ENCODE measurements around the gene CNTN4. TPM values are rescaled to one million over a fixed set of nuclear protein-coding genes. Genes with fewer than 3 reads are reported as not detected.

Gene CNTN4
- total and polyA plus RNA-seq, 4 donors: 1.2 to 3.8 (median 2.6) TPM

DNA sequence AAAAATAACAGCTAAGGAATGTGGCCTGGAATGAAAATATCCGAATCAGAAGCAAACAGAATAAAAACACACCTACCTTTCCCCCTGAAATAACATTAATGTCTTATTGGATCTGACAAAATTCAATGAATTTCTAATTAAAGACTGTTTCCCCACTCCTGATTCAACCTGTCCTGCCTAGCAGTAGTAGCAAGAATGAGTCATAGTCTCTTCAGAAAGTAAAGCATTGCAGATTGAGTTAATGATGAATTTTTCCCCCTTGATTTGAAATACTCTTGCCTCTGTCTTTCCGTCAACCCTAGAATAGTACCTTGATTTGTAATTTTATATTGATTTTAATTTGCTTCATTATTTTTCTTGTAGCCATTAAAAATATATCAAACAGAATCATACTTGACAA, 212.4 kb downstream of the CNTN4 start:
- H3K27me3 ChIP-seq (ENCODE audit: control insufficient read depth in 4 of 4, insufficient read depth in 4 of 4, low read length in 3 of 4): no peaks in the 10 kb centered on the region
- no peaks in the 10 kb centered on the region for H3K36me3 ChIP-seq (ENCODE audit: control insufficient read depth in 4 of 4, insufficient read depth in 3 of 4, low read depth in 1 of 4, low read length in 3 of 4)
- no peaks in the 10 kb centered on the region for H3K4me1 ChIP-seq (ENCODE audit: control insufficient read depth in 4 of 4, insufficient read depth in 4 of 4, low read length in 3 of 4)
- 62% methylated on average over 2 of the region's 2 CpGs for WGBS
- H3K4me3 ChIP-seq (ENCODE audit: low read depth in 1 of 3, low read length in 3 of 3): no peak overlapping the region
- H3K9ac ChIP-seq (ENCODE audit: low read depth in 1 of 2, low read length in 2 of 2): no peak overlapping the region
- TF ChIP-seq FOXA2 (IDR thresholded peaks at IDR 0.05): no peak
- no peak for TF ChIP-seq RXRA (IDR thresholded peaks at IDR 0.05)
- no peak for TF ChIP-seq RAD21 (IDR thresholded peaks at IDR 0.05)
- TF ChIP-seq GABPA (IDR thresholded peaks at IDR 0.05 in 1 of 2, conservative IDR thresholded peaks at IDR 0.05 in 1 of 2): no peak
- no peak for TF ChIP-seq HNF4A (conservative IDR thresholded peaks at IDR 0.05)
- no peak for TF ChIP-seq YY1 (IDR thresholded peaks at IDR 0.05)
- TF ChIP-seq NR2F2 (IDR thresholded peaks at IDR 0.05): no peak
- TF ChIP-seq HNF4G (IDR thresholded peaks at IDR 0.05): no peak
- TF ChIP-seq, protein P1, sequence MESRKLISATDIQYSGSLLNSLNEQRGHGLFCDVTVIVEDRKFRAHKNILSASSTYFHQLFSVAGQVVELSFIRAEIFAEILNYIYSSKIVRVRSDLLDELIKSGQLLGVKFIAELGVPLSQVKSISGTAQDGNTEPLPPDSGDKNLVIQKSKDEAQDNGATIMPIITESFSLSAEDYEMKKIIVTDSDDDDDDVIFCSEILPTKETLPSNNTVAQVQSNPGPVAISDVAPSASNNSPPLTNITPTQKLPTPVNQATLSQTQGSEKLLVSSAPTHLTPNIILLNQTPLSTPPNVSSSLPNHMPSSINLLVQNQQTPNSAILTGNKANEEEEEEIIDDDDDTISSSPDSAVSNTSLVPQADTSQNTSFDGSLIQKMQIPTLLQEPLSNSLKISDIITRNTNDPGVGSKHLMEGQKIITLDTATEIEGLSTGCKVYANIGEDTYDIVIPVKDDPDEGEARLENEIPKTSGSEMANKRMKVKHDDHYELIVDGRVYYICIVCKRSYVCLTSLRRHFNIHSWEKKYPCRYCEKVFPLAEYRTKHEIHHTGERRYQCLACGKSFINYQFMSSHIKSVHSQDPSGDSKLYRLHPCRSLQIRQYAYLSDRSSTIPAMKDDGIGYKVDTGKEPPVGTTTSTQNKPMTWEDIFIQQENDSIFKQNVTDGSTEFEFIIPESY (IDR thresholded peaks at IDR 0.05): no peak
- TF ChIP-seq, protein P2, sequence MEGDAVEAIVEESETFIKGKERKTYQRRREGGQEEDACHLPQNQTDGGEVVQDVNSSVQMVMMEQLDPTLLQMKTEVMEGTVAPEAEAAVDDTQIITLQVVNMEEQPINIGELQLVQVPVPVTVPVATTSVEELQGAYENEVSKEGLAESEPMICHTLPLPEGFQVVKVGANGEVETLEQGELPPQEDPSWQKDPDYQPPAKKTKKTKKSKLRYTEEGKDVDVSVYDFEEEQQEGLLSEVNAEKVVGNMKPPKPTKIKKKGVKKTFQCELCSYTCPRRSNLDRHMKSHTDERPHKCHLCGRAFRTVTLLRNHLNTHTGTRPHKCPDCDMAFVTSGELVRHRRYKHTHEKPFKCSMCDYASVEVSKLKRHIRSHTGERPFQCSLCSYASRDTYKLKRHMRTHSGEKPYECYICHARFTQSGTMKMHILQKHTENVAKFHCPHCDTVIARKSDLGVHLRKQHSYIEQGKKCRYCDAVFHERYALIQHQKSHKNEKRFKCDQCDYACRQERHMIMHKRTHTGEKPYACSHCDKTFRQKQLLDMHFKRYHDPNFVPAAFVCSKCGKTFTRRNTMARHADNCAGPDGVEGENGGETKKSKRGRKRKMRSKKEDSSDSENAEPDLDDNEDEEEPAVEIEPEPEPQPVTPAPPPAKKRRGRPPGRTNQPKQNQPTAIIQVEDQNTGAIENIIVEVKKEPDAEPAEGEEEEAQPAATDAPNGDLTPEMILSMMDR (IDR thresholded peaks at IDR 0.05; ENCODE audit: low read depth, low read length, missing input control): no peak
- TF ChIP-seq TAF1 (conservative IDR thresholded peaks at IDR 0.05): no peak
- H3K9me3 ChIP-seq (ENCODE audit: control insufficient read depth in 4 of 4, low read length in 3 of 4): no peaks in the 10 kb centered on the region
- H3K27ac ChIP-seq (ENCODE audit: low read depth in 1 of 2, low read length in 2 of 2): no peak overlapping the region
- DNase-seq (ENCODE audit: low spot score): no peak

DNA sequence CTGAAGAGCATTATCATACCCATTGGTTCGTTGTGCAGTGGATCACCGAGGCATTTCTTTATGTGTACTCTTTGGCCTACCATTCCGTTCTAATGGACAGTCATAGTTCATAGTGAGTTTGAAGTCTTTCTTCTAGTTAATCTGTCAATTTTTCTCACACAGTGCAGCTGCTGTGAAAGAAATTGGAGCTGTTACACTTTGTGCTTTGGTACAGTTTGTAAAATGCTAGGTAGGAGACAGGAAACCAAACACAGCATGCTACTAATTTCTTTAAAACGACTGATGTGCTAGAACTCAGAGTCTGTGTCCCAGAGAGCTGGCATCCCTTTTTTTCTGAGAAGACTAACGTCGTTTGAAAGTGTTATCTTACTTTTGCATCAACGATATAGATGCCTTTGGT, 218.9 kb downstream of the CNTN4 start:
- Histone ChIP-seq H3K27me3 (ENCODE audit: control insufficient read depth in 4 of 4, insufficient read depth in 4 of 4, low read length in 3 of 4) (no peaks in the 10 kb centered on the region), H3K36me3 (ENCODE audit: control insufficient read depth in 4 of 4, insufficient read depth in 3 of 4, low read depth in 1 of 4, low read length in 3 of 4) (no peaks in the 10 kb centered on the region), H3K9me3 (ENCODE audit: control insufficient read depth in 4 of 4, low read length in 3 of 4) (no peaks in the 10 kb centered on the region), H3K4me1 (ENCODE audit: control insufficient read depth in 4 of 4, insufficient read depth in 4 of 4, low read length in 3 of 4) (no peaks in the 10 kb centered on the region), H3K9ac (ENCODE audit: low read depth in 1 of 2, low read length in 2 of 2) (no peak overlapping the region), H3K4me3 (ENCODE audit: low read depth in 1 of 3, low read length in 3 of 3) (no peak overlapping the region), H3K27ac (ENCODE audit: low read depth in 1 of 2, low read length in 2 of 2) (no peak overlapping the region)
- no peak for DNase-seq (ENCODE audit: low spot score)
- TF ChIP-seq NR2F2 (IDR thresholded peaks at IDR 0.05): no peak
- no peak for TF ChIP-seq HNF4A (conservative IDR thresholded peaks at IDR 0.05)
- TF ChIP-seq, protein P2 (IDR thresholded peaks at IDR 0.05; ENCODE audit: low read depth, low read length, missing input control): no peak
- TF ChIP-seq, protein P3, sequence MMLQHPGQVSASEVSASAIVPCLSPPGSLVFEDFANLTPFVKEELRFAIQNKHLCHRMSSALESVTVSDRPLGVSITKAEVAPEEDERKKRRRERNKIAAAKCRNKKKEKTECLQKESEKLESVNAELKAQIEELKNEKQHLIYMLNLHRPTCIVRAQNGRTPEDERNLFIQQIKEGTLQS (IDR thresholded peaks at IDR 0.05): no peak
- TF ChIP-seq SP1 (IDR thresholded peaks at IDR 0.05): no peak
- no peak for TF ChIP-seq EGR1 (IDR thresholded peaks at IDR 0.05; ENCODE audit: low read depth in 2 of 2)
- no peak for TF ChIP-seq HNF4G (IDR thresholded peaks at IDR 0.05)
- TF ChIP-seq, protein P4, sequence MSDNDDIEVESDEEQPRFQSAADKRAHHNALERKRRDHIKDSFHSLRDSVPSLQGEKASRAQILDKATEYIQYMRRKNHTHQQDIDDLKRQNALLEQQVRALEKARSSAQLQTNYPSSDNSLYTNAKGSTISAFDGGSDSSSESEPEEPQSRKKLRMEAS (IDR thresholded peaks at IDR 0.05): no peak
- TF ChIP-seq, protein P5, sequence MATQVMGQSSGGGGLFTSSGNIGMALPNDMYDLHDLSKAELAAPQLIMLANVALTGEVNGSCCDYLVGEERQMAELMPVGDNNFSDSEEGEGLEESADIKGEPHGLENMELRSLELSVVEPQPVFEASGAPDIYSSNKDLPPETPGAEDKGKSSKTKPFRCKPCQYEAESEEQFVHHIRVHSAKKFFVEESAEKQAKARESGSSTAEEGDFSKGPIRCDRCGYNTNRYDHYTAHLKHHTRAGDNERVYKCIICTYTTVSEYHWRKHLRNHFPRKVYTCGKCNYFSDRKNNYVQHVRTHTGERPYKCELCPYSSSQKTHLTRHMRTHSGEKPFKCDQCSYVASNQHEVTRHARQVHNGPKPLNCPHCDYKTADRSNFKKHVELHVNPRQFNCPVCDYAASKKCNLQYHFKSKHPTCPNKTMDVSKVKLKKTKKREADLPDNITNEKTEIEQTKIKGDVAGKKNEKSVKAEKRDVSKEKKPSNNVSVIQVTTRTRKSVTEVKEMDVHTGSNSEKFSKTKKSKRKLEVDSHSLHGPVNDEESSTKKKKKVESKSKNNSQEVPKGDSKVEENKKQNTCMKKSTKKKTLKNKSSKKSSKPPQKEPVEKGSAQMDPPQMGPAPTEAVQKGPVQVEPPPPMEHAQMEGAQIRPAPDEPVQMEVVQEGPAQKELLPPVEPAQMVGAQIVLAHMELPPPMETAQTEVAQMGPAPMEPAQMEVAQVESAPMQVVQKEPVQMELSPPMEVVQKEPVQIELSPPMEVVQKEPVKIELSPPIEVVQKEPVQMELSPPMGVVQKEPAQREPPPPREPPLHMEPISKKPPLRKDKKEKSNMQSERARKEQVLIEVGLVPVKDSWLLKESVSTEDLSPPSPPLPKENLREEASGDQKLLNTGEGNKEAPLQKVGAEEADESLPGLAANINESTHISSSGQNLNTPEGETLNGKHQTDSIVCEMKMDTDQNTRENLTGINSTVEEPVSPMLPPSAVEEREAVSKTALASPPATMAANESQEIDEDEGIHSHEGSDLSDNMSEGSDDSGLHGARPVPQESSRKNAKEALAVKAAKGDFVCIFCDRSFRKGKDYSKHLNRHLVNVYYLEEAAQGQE (IDR thresholded peaks at IDR 0.05): no peak
- no peak for TF ChIP-seq GABPA (IDR thresholded peaks at IDR 0.05 in 1 of 2, conservative IDR thresholded peaks at IDR 0.05 in 1 of 2)
- TF ChIP-seq RAD21 (IDR thresholded peaks at IDR 0.05): no peak
- TF ChIP-seq FOXA1 (IDR thresholded peaks at IDR 0.05): no peak
- no peak for TF ChIP-seq YY1 (IDR thresholded peaks at IDR 0.05)
- TF ChIP-seq, protein P1 (IDR thresholded peaks at IDR 0.05): no peak
- TF ChIP-seq JUND (IDR thresholded peaks at IDR 0.05): no peak
- no peak for TF ChIP-seq TAF1 (conservative IDR thresholded peaks at IDR 0.05)
- no peak for TF ChIP-seq RXRA (IDR thresholded peaks at IDR 0.05)
- no peak for TF ChIP-seq FOXA2 (IDR thresholded peaks at IDR 0.05)
- 64% methylated on average over 7 of the region's 7 CpGs for WGBS

Data from liver (tissue), 9 donors.